ENCODE data around the gene SERHL2.
"Not testable (repeated sequence)": the region's sequence is repeated elsewhere in the genome, so short reads cannot be mapped to it uniquely, and the experiment has no call there.

Gene SERHL2

DNA sequence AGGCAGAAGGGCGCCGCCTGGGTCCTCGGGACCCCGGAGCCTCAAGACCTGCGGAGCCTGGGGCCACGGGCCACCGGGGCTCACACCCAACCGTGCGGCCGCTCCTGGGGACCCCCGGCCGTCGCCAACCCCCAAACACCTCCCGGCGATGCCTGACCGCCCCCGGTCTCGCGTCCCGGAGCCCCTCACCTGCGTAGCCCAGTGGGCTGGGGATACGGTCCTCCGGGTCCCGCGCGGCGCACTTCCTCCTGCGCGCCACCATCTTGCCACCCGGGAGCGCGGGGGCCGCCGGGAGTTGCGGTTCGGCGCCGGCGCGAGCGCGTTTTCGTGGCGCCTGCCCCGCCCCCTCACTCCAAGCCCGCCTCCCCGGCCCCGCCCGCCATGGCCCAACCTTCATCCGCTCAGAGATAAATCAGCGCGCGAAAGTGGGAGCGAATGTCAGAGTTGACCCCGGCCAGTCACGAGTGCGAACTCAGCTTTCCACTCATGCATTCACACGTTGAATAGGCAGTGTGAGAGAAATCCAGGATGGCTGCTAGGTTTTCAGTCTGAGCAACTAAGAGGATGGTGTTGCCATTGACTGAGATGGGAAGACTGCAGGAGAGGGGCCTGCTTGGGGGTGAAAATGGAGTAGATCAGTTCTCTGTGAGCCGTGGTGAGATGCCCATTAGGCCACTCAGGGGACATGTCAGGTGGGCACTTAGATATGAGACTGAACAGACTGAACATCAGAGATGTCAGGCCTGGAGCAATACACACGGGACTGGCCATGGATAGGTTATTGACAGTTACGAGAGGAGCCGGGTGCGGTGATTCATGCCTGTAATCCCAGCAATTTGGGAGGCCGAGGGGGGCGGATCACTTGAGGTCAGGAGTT lies 34.0 kb upstream of the SERHL2 start, which contains the start of gene RRP7A:
TSS of gene RRP7A (minus strand) at position 272 of the 877 bp plus-strand sequence. CDS start at position 262, 10 bp downstream.
- DNase-seq (ENCODE audit: insufficient read length): peak; percentile 76
- FAIRE-seq: peak; percentile 97
- TF ChIP-seq POLR2AphosphoS5 (IDR thresholded peaks at IDR 0.05; ENCODE audit: low read depth, low read length): peak; percentile 75; the same call in 1 of the 2 replicates
- TF ChIP-seq POLR2A (IDR thresholded peaks at IDR 0.05; ENCODE audit: low read depth, low read length): peak; percentile 83; the same call in 1 of the 2 replicates
- TF ChIP-seq TAF1 (IDR thresholded peaks at IDR 0.05; ENCODE audit: borderline replicate concordance, low read depth, low read length): peak; percentile 71

DNA sequence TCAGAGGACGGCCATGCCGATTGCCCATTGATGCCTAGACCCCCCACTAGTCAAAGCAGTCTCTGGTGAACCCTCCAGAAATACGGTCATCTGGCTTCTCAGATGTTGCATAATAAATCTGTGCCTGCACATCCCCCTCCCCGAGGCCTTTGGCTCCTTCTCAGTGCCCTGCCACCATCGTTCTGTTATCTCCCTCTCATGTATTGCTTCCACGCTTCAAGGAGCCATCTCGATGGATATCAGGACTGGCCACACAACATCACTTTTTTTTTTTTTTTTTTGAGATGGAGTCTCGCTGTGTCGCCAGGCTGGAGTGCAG lies 32.6 kb upstream of the SERHL2 start:
- no peak for DNase-seq (ENCODE audit: insufficient read length)
- FAIRE-seq: no peak
- no peak for TF ChIP-seq POLR2AphosphoS5 (IDR thresholded peaks at IDR 0.05; ENCODE audit: low read depth, low read length)
- TF ChIP-seq POLR2A (IDR thresholded peaks at IDR 0.05; ENCODE audit: low read depth, low read length): no peak
- no peak for TF ChIP-seq TAF1 (IDR thresholded peaks at IDR 0.05; ENCODE audit: borderline replicate concordance, low read depth, low read length)

DNA sequence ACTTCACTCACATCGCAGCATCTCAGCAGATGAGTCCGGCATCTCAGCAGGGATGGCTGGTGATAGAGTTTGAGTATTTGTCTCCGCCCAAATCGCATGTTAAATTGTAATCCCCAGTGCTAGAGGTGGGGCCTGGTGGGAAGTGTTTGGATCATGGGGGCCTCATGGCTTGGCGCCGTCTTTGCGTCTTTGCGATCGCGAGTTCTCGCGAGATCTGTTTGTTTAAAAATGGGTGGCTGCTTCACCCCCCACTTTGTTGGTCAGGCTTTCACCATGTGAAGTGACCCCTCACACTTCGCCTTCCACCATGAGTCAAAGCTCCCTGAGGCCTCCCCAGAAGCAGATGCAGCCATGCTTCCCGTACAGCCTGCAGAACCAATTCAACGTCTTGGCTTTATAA lies 31.2 kb upstream of the SERHL2 start:
- FAIRE-seq (no peak), DNase-seq (ENCODE audit: insufficient read length) (no peak)
- TF ChIP-seq TAF1 (IDR thresholded peaks at IDR 0.05; ENCODE audit: borderline replicate concordance, low read depth, low read length): no peak
- TF ChIP-seq POLR2AphosphoS5 (IDR thresholded peaks at IDR 0.05; ENCODE audit: low read depth, low read length): no peak
- TF ChIP-seq POLR2A (IDR thresholded peaks at IDR 0.05; ENCODE audit: low read depth, low read length): no peak

DNA sequence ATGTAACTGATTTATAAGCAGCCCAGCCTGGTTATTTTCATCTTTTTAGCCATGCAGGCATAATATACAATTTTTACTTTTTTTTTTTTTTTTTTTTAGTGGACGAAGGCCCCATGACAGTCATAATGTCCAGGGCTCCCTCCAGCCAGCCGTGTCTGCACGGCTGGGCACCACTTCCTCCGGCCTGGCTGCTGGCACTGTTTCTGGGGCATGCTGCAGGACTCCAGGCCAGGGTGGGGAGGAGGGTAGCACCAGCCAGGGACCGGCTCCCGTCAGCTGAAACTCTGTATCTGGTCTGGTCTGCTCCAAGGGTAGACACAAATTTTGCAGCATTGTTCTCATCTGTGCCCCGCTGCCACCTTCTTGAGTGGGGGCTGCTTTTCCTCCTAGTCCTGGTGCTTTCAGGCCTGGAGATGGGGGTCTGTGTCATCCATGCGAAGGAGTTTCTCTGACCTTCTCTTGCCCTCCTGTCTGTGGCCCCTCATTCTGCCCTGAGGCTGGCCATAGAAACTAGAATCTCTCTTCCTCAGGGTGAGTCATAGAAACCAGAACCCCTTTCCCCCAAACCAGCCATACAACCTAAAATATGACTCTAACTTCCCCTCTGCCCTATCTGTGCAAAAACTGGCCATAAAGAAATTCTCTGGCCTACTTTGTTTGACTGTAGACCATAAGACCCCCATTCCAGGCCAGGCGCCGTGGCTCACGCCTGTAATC lies 25.0 kb upstream of the SERHL2 start:
- no peak for TF ChIP-seq POLR2AphosphoS5 (IDR thresholded peaks at IDR 0.05; ENCODE audit: low read depth, low read length)
- TF ChIP-seq TAF1 (IDR thresholded peaks at IDR 0.05; ENCODE audit: borderline replicate concordance, low read depth, low read length): no peak
- no peak for TF ChIP-seq POLR2A (IDR thresholded peaks at IDR 0.05; ENCODE audit: low read depth, low read length)
- FAIRE-seq: no peak
- no peak for DNase-seq (ENCODE audit: insufficient read length)

DNA sequence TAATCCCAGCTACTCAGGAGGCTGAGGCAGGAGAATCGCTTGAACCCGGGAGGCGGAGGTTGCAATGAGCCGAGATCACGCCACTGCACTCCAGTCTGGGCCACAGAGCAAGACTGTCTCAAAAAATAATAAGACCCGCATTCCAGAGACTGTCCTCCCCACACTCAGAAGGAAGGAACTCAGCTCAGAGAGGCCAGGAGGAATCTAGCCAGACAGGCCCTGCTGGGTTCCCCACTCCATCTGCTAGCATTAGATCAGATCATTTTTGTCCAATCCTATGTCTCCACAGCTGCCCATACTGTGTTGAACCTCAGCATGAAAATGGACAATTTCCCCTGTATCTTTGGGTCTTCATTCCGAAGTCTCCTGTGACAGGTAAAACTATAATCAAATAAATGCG lies 24.3 kb upstream of the SERHL2 start:
- FAIRE-seq; DNase-seq (ENCODE audit: insufficient read length): not testable (repeated sequence)

DNA sequence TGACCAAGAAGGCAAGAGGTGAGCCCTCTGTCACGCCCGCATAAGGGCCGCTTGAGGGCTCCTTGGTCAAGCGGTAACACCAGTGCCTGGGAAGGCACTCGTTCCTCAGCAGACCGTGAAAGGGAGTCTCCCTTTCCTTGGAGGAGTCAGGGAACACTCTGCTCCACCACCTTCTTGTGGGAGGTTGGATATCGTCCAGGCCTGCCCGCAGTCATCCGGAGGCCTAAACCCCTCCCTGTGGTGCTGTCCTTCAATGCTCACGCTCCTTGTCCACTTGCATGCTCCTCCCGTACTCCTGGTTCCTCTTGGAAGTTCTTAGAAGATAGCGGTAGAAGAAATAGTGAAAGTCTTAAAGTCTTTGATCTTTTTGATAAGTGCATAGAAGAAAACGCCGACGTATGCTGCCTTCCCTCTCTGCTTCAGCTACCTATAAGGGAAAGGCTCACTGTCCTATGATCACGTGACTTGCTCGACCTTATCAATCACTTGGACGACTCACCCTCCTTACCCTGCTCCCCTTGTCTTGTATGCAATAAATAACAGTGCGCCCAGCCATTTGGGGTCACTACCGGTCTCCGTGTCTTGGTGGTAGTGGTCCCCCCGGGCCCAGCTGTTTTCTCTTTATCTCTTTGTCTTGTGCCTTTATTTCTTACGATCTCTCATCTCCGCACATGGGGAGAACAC lies 22.2 kb upstream of the SERHL2 start:
- not testable (repeated sequence) for DNase-seq (ENCODE audit: insufficient read length); FAIRE-seq

GRCh38 chr22:42533638-42533977 lies 20.1 kb upstream of the SERHL2 start:
- DNase-seq (ENCODE audit: insufficient read length) (no peak), FAIRE-seq (no peak)
- TF ChIP-seq POLR2A (IDR thresholded peaks at IDR 0.05; ENCODE audit: low read depth, low read length): no peak
- TF ChIP-seq POLR2AphosphoS5 (IDR thresholded peaks at IDR 0.05; ENCODE audit: low read depth, low read length): no peak
- no peak for TF ChIP-seq TAF1 (IDR thresholded peaks at IDR 0.05; ENCODE audit: borderline replicate concordance, low read depth, low read length)

DNA sequence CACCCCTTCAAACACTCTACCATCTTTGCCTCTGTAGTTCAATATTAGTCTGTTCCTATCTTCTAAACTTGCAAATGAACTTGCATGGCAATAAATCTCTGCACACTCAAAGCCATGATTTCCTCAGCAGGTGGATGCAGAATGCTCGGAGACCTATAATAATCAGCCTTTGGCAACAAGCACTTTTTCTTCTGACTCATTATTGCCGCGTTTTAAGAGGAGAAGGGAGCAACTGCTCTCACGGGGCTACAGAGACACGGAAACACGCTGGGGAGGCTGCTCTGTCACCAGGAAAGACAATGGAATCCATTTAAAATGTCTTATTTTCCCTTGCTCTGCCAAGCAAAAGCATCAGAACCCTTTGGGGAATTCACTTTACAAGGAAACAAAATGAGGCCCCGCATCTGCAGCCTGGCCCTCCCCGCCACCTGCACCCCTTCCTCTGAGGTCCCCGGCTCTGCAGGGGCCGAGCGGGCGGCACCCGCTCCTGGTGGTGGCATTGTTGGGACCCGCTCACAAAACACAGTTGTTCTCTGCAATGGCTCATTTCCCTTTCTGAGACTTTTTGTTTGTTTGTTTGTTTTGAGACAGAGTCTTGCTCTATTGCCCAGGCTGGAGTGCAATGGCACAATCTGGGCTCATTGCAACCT lies 18.5 kb upstream of the SERHL2 start:
- not testable (repeated sequence) for FAIRE-seq; DNase-seq (ENCODE audit: insufficient read length)

DNA sequence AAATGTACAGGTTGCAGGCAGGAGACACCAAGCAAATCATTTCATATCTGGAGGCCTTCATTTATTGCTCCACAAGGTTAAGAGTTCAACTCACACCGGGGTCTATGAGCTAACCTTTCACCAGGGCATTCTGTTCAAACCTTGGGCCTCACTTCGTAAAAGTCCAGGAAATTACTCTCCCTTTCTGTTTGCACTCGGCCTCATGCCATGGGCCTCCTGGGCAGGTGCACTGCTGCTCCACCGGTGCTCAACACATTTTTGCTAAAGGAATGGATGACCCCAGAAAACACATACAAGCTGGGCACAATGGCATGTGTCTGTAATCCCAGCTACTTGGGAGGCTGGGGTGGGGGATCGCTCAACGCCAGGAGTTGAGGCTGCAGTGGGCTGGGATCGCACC lies 17.6 kb upstream of the SERHL2 start:
- no peak for TF ChIP-seq POLR2A (IDR thresholded peaks at IDR 0.05; ENCODE audit: low read depth, low read length)
- TF ChIP-seq TAF1 (IDR thresholded peaks at IDR 0.05; ENCODE audit: borderline replicate concordance, low read depth, low read length): no peak
- no peak for TF ChIP-seq POLR2AphosphoS5 (IDR thresholded peaks at IDR 0.05; ENCODE audit: low read depth, low read length)
- FAIRE-seq (no peak), DNase-seq (ENCODE audit: insufficient read length) (no peak)

DNA sequence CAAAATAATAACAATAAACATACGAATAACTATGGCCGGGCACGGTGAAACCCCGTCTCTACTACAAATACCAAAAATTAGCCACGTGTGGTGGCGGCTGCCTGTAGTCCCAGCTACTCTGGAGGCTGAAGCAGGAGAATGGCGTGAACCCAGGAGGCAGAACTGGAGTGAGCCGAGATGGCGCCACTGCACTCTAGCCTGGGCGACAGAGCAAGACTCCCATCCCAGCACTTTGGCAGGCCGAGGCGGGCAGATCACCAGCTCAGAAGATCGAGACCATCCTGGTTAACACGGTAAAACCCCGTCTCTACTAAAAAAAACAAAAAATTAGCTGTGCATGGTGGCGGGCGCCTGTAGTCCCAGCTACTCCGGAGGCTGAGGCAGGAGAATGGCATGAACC lies 17.1 kb upstream of the SERHL2 start:
- not testable (repeated sequence) for FAIRE-seq; DNase-seq (ENCODE audit: insufficient read length)

DNA sequence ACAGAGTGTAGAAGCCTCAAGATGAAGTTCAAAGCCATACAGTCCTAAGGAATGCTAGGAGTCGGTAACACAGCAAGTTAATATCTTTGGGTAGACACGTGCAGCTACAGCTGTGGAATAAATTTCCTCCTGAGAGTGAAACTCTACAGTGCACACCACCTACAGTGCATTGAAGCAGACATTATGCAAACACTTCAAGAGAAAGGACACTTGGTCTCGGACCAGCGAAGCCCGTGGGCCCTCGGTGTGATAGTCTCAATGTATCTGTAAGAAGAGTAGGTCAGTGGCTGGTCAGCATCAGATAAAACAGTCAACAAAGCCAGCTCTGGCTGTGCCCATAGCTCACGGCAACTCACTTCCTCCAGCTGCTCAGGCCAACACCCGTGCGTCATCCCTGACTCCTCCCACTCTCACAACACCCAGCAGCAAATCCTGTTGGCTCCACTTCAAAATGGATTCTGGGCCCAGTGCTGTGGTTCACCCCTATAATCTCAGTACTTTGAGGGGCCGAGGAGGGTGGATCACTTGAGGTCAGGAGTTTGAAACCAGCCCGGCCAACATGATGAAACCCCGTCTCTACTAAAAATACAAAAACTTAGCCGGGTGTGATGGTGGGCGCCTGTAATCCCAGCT lies 16.4 kb upstream of the SERHL2 start:
- not testable (repeated sequence) for DNase-seq (ENCODE audit: insufficient read length)
- FAIRE-seq: peak; percentile 67

DNA sequence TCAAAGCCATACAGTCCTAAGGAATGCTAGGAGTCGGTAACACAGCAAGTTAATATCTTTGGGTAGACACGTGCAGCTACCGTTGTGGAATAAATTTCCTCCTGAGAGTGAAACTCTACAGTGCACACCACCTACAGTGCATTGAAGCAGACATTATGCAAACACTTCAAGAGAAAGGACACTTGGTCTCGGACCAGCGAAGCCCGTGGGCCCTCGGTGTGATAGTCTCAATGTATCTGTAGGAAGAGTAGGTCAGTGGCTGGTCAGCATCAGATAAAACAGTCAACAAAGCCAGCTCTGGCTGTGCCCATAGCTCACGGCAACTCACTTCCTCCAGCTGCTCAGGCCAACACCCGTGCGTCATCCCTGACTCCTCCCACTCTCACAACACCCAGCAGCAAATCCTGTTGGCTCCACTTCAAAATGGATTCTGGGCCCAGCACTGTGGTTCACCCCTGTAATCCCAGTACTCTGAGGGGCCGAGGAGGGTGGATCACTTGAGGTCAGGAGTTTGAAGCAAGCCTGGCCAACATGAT lies 14.5 kb upstream of the SERHL2 start:
- not testable (repeated sequence) for DNase-seq (ENCODE audit: insufficient read length); FAIRE-seq
